ENCODE measurements around the gene MAOB. TPM values are rescaled to one million over a fixed set of nuclear protein-coding genes. Genes with fewer than 3 reads are reported as not detected.

The MAOB gene
- polyA plus RNA-seq, 3 donors: not detected

- Histone ChIP-seq H3K27ac (ENCODE audit: low read depth in 1 of 2, low read length in 2 of 2) (no peak overlapping the region), H3K36me3 (replicated peaks in 1 of 2; ENCODE audit: control insufficient read depth in 1 of 2, insufficient read depth in 2 of 2, low read length in 2 of 2) (no peaks in the 10 kb centered on the region), H4K20me1 (ENCODE audit: insufficient read depth, low read length) (no peaks in the 10 kb centered on the region), H3K4me2 (replicated peaks; ENCODE audit: extremely low read depth, low read length, poor library complexity, severe bottlenecking) (no peak overlapping the region), H3K9me3 (replicated peaks in 1 of 2; ENCODE audit: control insufficient read depth in 1 of 2, insufficient read depth in 1 of 2, low read length in 2 of 2) (no peaks in the 10 kb centered on the region), H3K9ac (ENCODE audit: insufficient read depth, low read length, poor library complexity, severe bottlenecking) (no peak overlapping the region), H3K27me3 (ENCODE audit: control insufficient read depth in 2 of 2, insufficient read depth in 2 of 2, low read length in 2 of 2) (peaks cover 0 to 8% of the 10 kb centered on the region in 2 donors), H3K4me1 (ENCODE audit: control insufficient read depth in 1 of 2, insufficient read depth in 2 of 2, low read length in 2 of 2) (peaks cover 3 to 5% of the 10 kb centered on the region in 2 donors), H3K79me2 (ENCODE audit: insufficient read depth, low read length) (no peaks in the 10 kb centered on the region), H2AFZ (ENCODE audit: insufficient read depth, low read depth, low read length, poor library complexity, severe bottlenecking) (no peak overlapping the region), H3K4me3 (replicated peaks in 1 of 3; ENCODE audit: low read depth in 2 of 3, low read length in 3 of 3) (no peak overlapping the region)
- DNase-seq: no peak
- no CpG with 5 or more reads among the region's 3 CpGs for WGBS (ENCODE audit: insufficient coverage)
- H3K27ac Mint-ChIP-seq: no peak overlapping the region
- intact Hi-C loops (cut with micrococcal nuclease): no loop called here
- H3K9me3 Mint-ChIP-seq: no peaks in the 10 kb centered on the region
- no peak for TF ChIP-seq CTCF (IDR thresholded peaks at IDR 0.05)
- no peaks in the 10 kb centered on the region for H3K36me3 Mint-ChIP-seq
- H3K27me3 Mint-ChIP-seq (ENCODE audit: low read depth in 3 of 3): no peaks in the 10 kb centered on the region
- H3K4me1 Mint-ChIP-seq: peaks cover 9% of the 10 kb centered on the region
- H3K4me3 Mint-ChIP-seq: no peak overlapping the region
These were observed 146.3 kb downstream of the MAOB start for GRCh38 chrX:43735957-43736356.

GRCh38 chrX:43735534-43735933, 146.7 kb downstream of the MAOB start:
- H3K4me3 ChIP-seq (replicated peaks in 1 of 3; ENCODE audit: low read depth in 2 of 3, low read length in 3 of 3): no peak overlapping the region
- Mint-ChIP-seq H3K27me3 (ENCODE audit: low read depth in 3 of 3) (peaks cover 0 to under 1% (median 0%) of the 10 kb centered on the region in 3 donors), H3K36me3 (no peaks in the 10 kb centered on the region), H3K27ac (no peak overlapping the region), H3K4me3 (no peak overlapping the region), H3K9me3 (no peaks in the 10 kb centered on the region), H3K4me1 (peaks cover 13% of the 10 kb centered on the region)
- no peak for TF ChIP-seq CTCF (IDR thresholded peaks at IDR 0.05)
- no peak overlapping the region for H3K27ac ChIP-seq (ENCODE audit: low read depth in 1 of 2, low read length in 2 of 2)
- peaks cover 7 to 9% of the 10 kb centered on the region in 2 donors for H3K4me1 ChIP-seq (ENCODE audit: control insufficient read depth in 1 of 2, insufficient read depth in 2 of 2, low read length in 2 of 2)
- no peaks in the 10 kb centered on the region for H3K9me3 ChIP-seq (replicated peaks in 1 of 2; ENCODE audit: control insufficient read depth in 1 of 2, insufficient read depth in 1 of 2, low read length in 2 of 2)
- no CpG with 5 or more reads among the region's 6 CpGs for WGBS (ENCODE audit: insufficient coverage)
- no peak for DNase-seq
- H3K9ac ChIP-seq (ENCODE audit: insufficient read depth, low read length, poor library complexity, severe bottlenecking): no peak overlapping the region
- no peaks in the 10 kb centered on the region for H3K79me2 ChIP-seq (ENCODE audit: insufficient read depth, low read length)
- H4K20me1 ChIP-seq (ENCODE audit: insufficient read depth, low read length): no peaks in the 10 kb centered on the region
- no peaks in the 10 kb centered on the region for H3K36me3 ChIP-seq (replicated peaks in 1 of 2; ENCODE audit: control insufficient read depth in 1 of 2, insufficient read depth in 2 of 2, low read length in 2 of 2)
- no peak overlapping the region for H3K4me2 ChIP-seq (replicated peaks; ENCODE audit: extremely low read depth, low read length, poor library complexity, severe bottlenecking)
- H2AFZ ChIP-seq (ENCODE audit: insufficient read depth, low read depth, low read length, poor library complexity, severe bottlenecking): no peak overlapping the region
- intact Hi-C loops (cut with micrococcal nuclease): no loop called here
- peaks cover 0 to 4% of the 10 kb centered on the region in 2 donors for H3K27me3 ChIP-seq (ENCODE audit: control insufficient read depth in 2 of 2, insufficient read depth in 2 of 2, low read length in 2 of 2)

All from CD14-positive monocyte (primary cell).